Activated naive CD8-positive, alpha-beta T cell treated with anti-CD3 and anti-CD28 coated beads, Interleukin-2, amount 10 ng/mL, durations not matched to agents 7 days and 5 days (primary cell): ENCODE data around the gene LAMA2. TPM values are rescaled to one million over a fixed set of nuclear protein-coding genes. Genes with fewer than 3 reads are reported as not detected.

Experiments used
- ATAC-seq: fragments of 150-1000 bp; cut with Tn5 transposase; one replicate; pipeline ENCODE4 v1.10.0; 2021; ENCODE audit warnings: low read depth, moderate library complexity
- POLR2A ChIA-PET: fragments of 350-600 bp; sonication (Branson Sonifier 250); formaldehyde crosslinking; loops from one replicate; lab custom pipeline; 2021; ENCODE audit warnings: antibody characterized with exemption; lab: Charles Lee
- DNase-seq: peaks from one replicate; pipeline ENCODE4 v3.0.0; 2021
- H3K27ac Mint-ChIP-seq: one replicate; pipeline ENCODE4 v1.8.0; 2022; ENCODE audit warnings: mild to moderate bottlenecking, mixed read lengths
- H3K27me3 Mint-ChIP-seq: one replicate; pipeline ENCODE4 v1.8.0; 2022; ENCODE audit warnings: mild to moderate bottlenecking, moderate library complexity, mixed read lengths
- H3K36me3 Mint-ChIP-seq: one replicate; pipeline ENCODE4 v1.8.0; 2021; ENCODE audit warnings: mild to moderate bottlenecking, mixed read lengths
- H3K4me1 Mint-ChIP-seq: one replicate; pipeline ENCODE4 v1.8.0; 2021; ENCODE audit warnings: mixed read lengths
- H3K4me3 Mint-ChIP-seq: one replicate; pipeline ENCODE4 v1.8.0; 2022; ENCODE audit warnings: mild to moderate bottlenecking, moderate library complexity, mixed read lengths
- H3K9me3 Mint-ChIP-seq: one replicate; pipeline ENCODE4 v1.8.0; 2021; ENCODE audit warnings: mixed read lengths
- total RNA-seq, 2 experiments: library from RNA; stranded (reverse); gene quantifications; one replicate each; pipeline ENCODE4 v1.2.3, GENCODE V29; 2021

The LAMA2 gene
- total RNA-seq, 2 experiments from 2014 or later: not detected

DNA sequence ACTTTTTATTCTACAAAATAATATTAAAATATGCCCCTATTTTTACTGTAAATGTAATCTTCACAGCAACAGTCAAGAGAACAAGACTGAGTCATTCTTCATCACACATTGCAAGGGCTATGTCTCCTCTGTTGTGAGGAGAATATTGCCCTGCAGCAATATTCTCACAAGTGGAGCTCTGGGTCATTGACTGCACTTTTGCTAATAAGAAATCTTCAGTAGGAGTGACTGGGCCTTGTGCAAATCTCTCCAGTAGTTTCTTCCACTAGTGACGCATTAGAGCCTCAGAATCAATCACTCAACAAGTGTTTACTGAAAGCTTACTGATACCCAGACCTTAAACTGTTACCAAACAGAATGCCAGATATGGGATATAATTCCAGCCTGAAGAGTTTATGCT is 49.1 kb downstream of the LAMA2 start:
- Mint-ChIP-seq H3K4me1 (no peaks in the 10 kb centered on the region), H3K27ac (no peak overlapping the region), H3K4me3 (no peak overlapping the region), H3K27me3 (peaks cover 4% of the 10 kb centered on the region), H3K36me3 (no peaks in the 10 kb centered on the region), H3K9me3 (no peaks in the 10 kb centered on the region)
- ATAC-seq: no peak
- POLR2A ChIA-PET: no interaction called here
- no peak for DNase-seq

DNA sequence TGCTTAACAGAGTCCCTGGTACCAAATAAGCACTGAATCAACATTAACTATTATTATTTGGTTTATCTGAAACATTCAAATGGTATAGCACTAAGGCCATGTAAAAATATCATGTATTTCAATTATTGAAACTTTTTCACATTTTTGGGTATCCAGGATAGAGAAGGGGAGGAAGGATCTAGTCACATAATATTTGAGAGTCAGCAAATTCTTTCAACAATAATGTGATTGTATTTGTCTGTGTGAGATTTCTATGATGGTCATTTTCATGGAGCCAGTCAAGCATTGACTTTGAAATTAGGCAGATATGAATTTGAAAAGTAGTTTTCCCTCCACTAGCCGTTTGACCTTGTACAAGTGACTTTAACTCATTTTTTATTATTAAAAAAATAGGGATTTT is 67.9 kb downstream of the LAMA2 start:
- no peaks in the 10 kb centered on the region for H3K9me3 Mint-ChIP-seq
- H3K36me3 Mint-ChIP-seq: no peaks in the 10 kb centered on the region

DNA sequence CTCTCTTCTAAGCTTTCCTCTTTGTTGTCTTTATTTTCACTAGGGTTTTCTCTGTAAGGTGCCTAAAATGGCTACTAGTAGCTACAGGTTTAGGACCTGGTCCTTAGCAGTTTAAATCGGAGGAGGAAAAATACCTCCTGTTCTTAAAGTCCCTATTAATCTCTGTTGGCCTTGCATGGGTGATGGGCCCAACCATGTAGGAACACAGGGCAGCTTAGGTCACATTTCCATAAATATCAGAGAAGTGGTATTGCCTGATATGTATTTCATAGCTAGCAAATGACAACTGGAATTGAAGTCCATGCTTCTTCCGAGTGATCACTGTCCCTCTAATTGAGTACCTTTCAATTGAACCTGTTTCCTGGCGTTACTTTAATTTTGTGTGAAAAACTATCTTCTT is 70.0 kb downstream of the LAMA2 start:
- DNase-seq (no peak), ATAC-seq (no peak)
- no peaks in the 10 kb centered on the region for H3K4me1 Mint-ChIP-seq
- no peak overlapping the region for H3K4me3 Mint-ChIP-seq
- no peaks in the 10 kb centered on the region for H3K9me3 Mint-ChIP-seq
- H3K27me3 Mint-ChIP-seq: peaks cover 7% of the 10 kb centered on the region
- no peaks in the 10 kb centered on the region for H3K36me3 Mint-ChIP-seq
- POLR2A ChIA-PET: no interaction called here
- no peak overlapping the region for H3K27ac Mint-ChIP-seq

More for the DNA sequence above, 67.9 kb downstream of the LAMA2 start:
- no peak overlapping the region for H3K4me3 Mint-ChIP-seq
- H3K27me3 Mint-ChIP-seq: peaks cover 7% of the 10 kb centered on the region
- no peak for ATAC-seq
- no peak for DNase-seq
- POLR2A ChIA-PET: no interaction called here
- H3K27ac Mint-ChIP-seq: no peak overlapping the region
- no peaks in the 10 kb centered on the region for H3K4me1 Mint-ChIP-seq

DNA sequence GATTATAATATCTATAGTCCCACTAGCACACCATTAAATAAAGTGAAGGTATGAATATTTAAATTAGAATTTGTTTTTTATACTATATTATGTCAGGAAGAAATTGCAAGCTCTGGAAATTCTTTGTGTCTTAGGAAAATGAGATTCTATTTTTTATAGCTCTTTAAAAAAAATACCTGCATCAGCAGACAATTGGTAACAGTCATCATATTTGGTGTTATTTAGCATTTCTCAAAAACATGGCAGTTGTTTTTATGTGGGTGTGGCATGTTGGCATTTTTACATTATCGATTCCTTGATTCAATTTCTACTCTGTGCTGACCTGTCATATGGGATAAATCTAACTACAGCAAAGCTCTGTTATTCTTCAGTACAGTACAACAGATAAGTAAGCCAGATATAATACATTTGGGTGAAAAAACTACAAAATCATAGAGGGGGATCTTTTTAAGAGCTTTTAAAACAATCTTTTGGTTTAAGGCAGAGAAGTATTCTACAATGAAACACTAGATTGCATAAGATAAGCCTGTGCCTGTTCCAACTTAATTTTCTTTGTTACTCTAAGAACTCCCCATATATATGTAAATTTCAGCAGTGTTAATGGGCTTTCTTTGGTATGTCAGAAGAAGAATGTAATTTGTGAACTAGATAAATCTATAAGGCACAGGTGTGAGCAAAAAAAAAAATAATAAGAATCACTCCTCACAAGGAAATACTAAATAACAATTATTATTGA is 71.5 kb downstream of the LAMA2 start:
- Mint-ChIP-seq H3K36me3 (no peaks in the 10 kb centered on the region), H3K27ac (no peak overlapping the region), H3K9me3 (no peaks in the 10 kb centered on the region), H3K27me3 (peaks cover 12% of the 10 kb centered on the region), H3K4me1 (no peaks in the 10 kb centered on the region), H3K4me3 (no peak overlapping the region)
- POLR2A ChIA-PET: no interaction called here
- ATAC-seq (no peak), DNase-seq (no peak)

DNA sequence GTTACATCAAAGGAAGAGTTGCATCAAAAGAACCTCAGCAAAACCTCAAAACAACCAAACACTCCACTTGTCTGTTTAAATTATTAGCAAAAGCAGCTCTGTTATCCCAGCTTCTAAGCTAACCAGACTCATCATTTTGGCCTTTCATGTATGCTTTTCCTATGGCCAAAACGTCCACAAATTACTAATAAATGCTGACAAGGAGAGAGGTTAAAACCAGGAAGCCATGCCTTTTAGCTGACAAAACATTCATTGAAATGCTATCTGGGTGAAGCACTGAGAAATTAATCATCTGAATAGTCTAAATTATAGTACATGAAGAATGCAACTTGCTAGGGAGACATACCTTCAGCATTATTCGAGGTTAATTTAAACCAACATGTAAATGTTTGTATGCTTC is 80.6 kb downstream of the LAMA2 start:
- Mint-ChIP-seq H3K36me3 (no peaks in the 10 kb centered on the region), H3K27ac (no peak overlapping the region), H3K4me3 (no peak overlapping the region), H3K27me3 (peaks cover 8% of the 10 kb centered on the region), H3K9me3 (no peaks in the 10 kb centered on the region), H3K4me1 (no peaks in the 10 kb centered on the region)
- ATAC-seq: no peak
- DNase-seq: no peak
- POLR2A ChIA-PET: no interaction called here

DNA sequence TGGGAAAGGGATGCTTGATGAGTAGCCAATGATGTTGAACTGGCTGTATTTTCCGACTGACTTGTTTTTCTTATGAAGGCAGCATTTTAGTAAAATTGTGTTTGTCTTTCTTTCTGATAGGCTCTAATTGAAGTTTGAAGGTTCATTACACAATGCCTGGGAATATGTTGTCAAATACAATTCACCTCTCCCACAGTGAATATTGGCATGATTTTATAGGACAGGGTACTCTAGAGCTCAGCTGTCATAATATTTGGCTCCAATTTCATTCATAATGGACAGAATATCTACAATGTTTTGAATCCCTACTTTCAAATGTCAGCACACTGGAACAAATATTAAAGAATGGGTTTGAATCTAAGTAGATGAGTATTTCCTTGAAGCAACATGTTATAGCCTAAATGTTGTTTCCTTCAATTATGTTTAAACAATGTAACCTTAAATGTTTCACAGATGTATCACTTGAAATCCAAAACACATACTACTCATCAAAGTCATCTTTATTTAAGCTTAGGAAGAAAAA is 81.4 kb downstream of the LAMA2 start:
- H3K27me3 Mint-ChIP-seq: peaks cover 5% of the 10 kb centered on the region

DNA sequence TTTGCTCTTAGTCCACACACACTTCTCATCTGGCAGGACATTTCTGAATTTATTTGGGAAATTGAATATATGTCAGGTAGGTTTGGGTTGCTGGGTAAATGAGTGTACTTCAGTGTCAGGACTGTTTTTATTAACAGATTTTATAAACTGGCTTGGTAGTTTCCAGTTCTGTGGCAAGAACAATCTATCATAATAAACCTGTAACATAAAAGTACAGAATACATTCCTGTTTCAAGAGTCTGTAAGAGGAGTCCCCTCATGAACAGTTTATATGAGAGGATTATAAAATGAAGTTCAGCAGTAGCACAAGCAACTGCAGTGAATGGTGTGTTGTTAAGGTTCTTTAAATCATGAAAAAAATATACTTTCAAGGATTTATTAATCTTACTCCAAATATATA is 81.8 kb downstream of the LAMA2 start:
- no peak for DNase-seq
- Mint-ChIP-seq H3K4me3 (no peak overlapping the region), H3K36me3 (no peaks in the 10 kb centered on the region), H3K27me3 (peaks cover 2% of the 10 kb centered on the region), H3K9me3 (no peaks in the 10 kb centered on the region), H3K27ac (no peak overlapping the region), H3K4me1 (no peaks in the 10 kb centered on the region)
- POLR2A ChIA-PET: no interaction called here
- no peak for ATAC-seq

More for the DNA sequence above, 81.4 kb downstream of the LAMA2 start:
- ATAC-seq (no peak), DNase-seq (no peak)
- Mint-ChIP-seq H3K27ac (no peak overlapping the region), H3K9me3 (no peaks in the 10 kb centered on the region), H3K36me3 (no peaks in the 10 kb centered on the region), H3K4me1 (no peaks in the 10 kb centered on the region), H3K4me3 (no peak overlapping the region)
- POLR2A ChIA-PET: no interaction called here

DNA sequence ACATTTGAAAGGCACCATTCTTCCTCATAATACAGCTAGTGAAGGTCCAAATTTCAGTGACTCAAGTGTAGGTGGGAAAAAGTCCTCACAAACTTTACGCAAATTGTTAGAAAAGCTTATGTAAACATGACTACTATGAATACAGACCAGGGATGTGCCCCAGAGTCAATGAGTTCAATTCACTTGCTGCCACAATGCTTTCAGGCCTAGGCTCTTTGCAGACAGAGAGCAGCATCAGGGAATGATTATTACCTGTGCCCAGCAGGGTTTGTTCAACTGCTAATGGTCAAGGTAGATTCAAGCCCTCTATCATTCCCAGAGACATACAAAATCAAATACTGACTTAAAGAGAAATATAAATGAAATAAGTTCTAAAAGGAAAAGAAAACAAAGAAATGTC is 84.0 kb downstream of the LAMA2 start:
- no peak overlapping the region for H3K4me3 Mint-ChIP-seq

DNA sequence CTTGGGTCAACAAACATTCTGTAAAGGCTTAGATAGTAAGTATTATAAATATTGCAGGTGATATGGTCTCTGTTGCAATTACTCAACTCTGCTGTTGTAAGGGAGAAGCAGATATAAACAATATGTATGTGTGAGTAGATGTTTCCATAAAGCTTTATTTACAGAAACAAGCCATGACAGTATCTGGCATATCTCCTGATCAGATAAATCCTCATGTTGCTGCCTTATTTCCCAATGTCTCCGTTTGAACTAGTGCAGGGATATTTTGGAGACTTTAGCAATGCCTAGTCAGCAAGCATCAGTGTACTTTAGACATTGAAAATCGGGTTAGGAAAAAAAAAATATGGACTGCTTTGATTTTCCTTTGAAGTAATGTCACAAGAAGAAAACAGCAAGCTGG is 96.1 kb downstream of the LAMA2 start:
- POLR2A ChIA-PET: no interaction called here
- Mint-ChIP-seq H3K9me3 (no peaks in the 10 kb centered on the region), H3K27ac (no peak overlapping the region), H3K4me1 (no peaks in the 10 kb centered on the region), H3K27me3 (no peaks in the 10 kb centered on the region), H3K36me3 (no peaks in the 10 kb centered on the region), H3K4me3 (no peak overlapping the region)
- ATAC-seq (no peak), DNase-seq (no peak)

More for the DNA sequence above, 84.0 kb downstream of the LAMA2 start:
- H3K27me3 Mint-ChIP-seq: peaks cover 4% of the 10 kb centered on the region
- ATAC-seq (no peak), DNase-seq (no peak)
- H3K27ac Mint-ChIP-seq: no peak overlapping the region
- no peaks in the 10 kb centered on the region for H3K9me3 Mint-ChIP-seq
- POLR2A ChIA-PET: no interaction called here
- H3K4me1 Mint-ChIP-seq: no peaks in the 10 kb centered on the region
- no peaks in the 10 kb centered on the region for H3K36me3 Mint-ChIP-seq

DNA sequence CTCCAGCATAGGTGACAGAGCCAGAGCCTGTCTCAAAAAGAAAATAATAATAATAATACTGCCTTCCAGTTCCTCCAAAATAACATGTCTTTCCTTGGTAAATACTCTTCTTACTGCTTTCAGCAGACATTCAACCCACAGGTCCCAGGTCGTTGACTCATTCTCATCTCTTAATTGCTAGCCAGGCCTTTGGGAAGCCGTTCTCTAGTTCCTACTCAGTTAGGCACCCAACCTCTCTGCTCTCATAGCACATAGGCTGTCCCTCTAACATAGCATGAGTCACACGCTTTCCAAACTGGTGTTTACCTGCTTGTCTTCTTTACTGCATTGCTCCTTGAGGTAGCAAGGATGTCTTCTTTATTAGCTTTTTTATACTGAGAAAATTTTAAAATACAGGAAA is 98.8 kb downstream of the LAMA2 start:
- Mint-ChIP-seq H3K27ac (no peak overlapping the region), H3K27me3 (peaks cover 2% of the 10 kb centered on the region), H3K4me3 (no peak overlapping the region), H3K36me3 (no peaks in the 10 kb centered on the region), H3K9me3 (no peaks in the 10 kb centered on the region), H3K4me1 (no peaks in the 10 kb centered on the region)
- DNase-seq (no peak), ATAC-seq (no peak)
- POLR2A ChIA-PET: no interaction called here

DNA sequence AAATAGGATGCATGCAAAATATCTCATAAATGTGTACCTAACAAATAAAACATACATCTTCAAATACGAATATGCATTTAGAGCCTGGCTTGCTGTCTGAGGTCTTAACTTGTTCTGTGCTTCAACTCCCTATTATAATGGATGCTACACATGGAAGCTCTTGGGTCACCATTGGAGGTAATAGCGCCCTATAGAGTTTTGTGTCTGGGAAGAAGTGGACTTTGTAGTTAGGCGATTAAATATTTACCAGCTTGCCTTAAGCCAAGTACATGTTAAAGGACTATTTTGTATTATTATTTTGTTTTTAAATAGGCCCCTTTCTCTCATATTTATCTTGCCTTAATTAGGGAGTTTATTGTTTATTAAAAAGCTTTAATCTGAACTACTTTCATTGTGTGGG is 107.4 kb downstream of the LAMA2 start:
- POLR2A ChIA-PET: no interaction called here
- no peak for DNase-seq
- H3K27ac Mint-ChIP-seq: no peak overlapping the region
- ATAC-seq: no peak
- no peaks in the 10 kb centered on the region for H3K4me1 Mint-ChIP-seq
- no peak overlapping the region for H3K4me3 Mint-ChIP-seq
- peaks cover 2% of the 10 kb centered on the region for H3K27me3 Mint-ChIP-seq
- no peaks in the 10 kb centered on the region for H3K9me3 Mint-ChIP-seq
- H3K36me3 Mint-ChIP-seq: no peaks in the 10 kb centered on the region

DNA sequence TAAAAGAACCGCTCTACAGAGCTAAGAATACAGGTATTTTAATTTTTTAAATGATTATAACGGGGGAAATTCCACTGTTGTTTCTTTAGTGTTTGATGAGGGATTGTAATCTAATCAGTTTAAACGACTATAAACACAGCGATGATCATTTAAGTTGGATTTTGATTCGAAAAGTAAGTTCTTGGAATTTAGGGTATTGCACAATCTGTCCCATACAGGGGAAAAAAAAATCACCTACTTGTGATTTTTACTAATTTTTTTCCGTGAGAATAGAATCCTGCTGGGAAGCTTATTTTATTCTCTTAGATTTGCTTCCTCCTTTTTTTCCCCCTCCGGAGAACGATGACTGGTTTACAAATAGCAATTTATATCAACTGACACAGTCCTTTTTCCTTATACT is 108.0 kb downstream of the LAMA2 start:
- Mint-ChIP-seq H3K36me3 (no peaks in the 10 kb centered on the region), H3K4me1 (no peaks in the 10 kb centered on the region), H3K27me3 (peaks cover 2% of the 10 kb centered on the region), H3K4me3 (no peak overlapping the region), H3K9me3 (no peaks in the 10 kb centered on the region), H3K27ac (no peak overlapping the region)
- ATAC-seq: no peak
- POLR2A ChIA-PET: no interaction called here
- DNase-seq: no peak

DNA sequence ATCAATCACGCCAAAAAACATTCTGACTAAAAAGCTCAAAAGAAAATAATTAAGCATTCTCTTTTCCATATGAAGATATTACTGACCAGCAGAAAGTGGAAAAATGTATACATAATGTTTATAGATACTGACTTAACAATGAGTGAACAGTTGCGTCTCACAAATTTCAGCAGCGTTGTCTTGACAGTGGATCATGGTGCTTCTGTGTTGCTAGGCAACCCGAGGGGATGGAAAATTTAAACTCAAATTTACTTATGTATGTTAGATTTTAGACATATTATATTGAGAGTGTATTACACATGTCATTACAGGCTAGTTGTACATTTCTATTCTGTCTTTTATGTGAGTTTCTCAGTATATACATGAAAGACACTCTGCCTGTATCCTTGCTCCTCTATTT is 110.2 kb downstream of the LAMA2 start:
- Mint-ChIP-seq H3K27me3 (no peaks in the 10 kb centered on the region), H3K36me3 (no peaks in the 10 kb centered on the region), H3K9me3 (peaks cover 2% of the 10 kb centered on the region), H3K27ac (no peak overlapping the region), H3K4me1 (no peaks in the 10 kb centered on the region), H3K4me3 (no peak overlapping the region)
- DNase-seq (no peak), ATAC-seq (no peak)
- POLR2A ChIA-PET: no interaction called here

DNA sequence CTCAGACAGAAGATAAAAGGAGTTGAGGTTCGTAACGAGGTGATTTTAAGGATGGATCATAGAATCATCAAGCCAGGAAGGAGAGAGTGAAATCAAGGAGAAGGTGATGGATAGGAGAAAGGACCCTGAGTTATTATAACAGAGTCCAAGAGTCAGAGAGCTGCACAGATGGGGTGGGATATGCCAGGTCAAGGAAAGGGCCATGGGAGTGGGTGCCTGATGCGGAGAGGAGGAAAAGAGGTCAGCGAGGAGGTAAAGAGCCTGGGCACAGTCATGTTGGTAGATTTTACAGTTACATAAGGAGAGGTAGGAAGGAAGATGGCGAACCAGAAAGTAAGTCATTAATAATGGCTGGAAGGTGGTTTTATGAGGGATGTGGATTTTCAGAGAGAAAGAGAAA is 114.9 kb downstream of the LAMA2 start:
- POLR2A ChIA-PET: no interaction called here
- H3K9me3 Mint-ChIP-seq: peaks cover 2% of the 10 kb centered on the region
- DNase-seq (no peak), ATAC-seq (no peak)
- no peak overlapping the region for H3K4me3 Mint-ChIP-seq
- H3K4me1 Mint-ChIP-seq: no peaks in the 10 kb centered on the region
- H3K27me3 Mint-ChIP-seq: no peaks in the 10 kb centered on the region
- H3K27ac Mint-ChIP-seq: no peak overlapping the region
- no peaks in the 10 kb centered on the region for H3K36me3 Mint-ChIP-seq
